Ovary (tissue), 9 donors: ENCODE results near the gene ABHD16A. TPM values are rescaled to one million over a fixed set of nuclear protein-coding genes. Genes with fewer than 3 reads are reported as not detected.

Source experiments
- DNase-seq, 5 donors: peaks; one replicate each; pipeline ENCODE4 v3.0.0-alpha.2; 2019 to 2020
- H3K27ac ChIP-seq, 2 donors: fragments of 200-600 bp; one replicate each; pipeline versions ENCODE4 v1.5.1 to v1.8.0; 2019 to 2022
- H3K27me3 ChIP-seq: fragments of 200-600 bp; one replicate; pipeline ENCODE4 v1.8.0; 2022
- H3K36me3 ChIP-seq: fragments of 200-600 bp; sonication (generic); one replicate; pipeline ENCODE4 v1.5.1; 2019
- H3K4me1 ChIP-seq: one replicate; pipeline ENCODE4 v1.8.1; 2013; ENCODE audit warnings: mild to moderate bottlenecking, moderate library complexity; ENCODE audit not compliant: insufficient read depth
- H3K4me3 ChIP-seq: fragments of 200-600 bp; sonication (generic); one replicate; pipeline ENCODE4 v1.5.1; 2017
- H3K9me3 ChIP-seq, 2 donors: fragments of 200-600 bp in 1 of 2; sonication (generic) in 1 of 2; one replicate each; pipeline versions ENCODE4 v1.5.1 to v1.8.1; 2013 to 2019; ENCODE audit warnings: mild to moderate bottlenecking in 1 of 2, moderate library complexity in 1 of 2
- EP300 ChIP-seq: sonication (generic); formaldehyde crosslinking; IDR thresholded peaks from one replicate; pipeline ENCODE4 v1.6.1; 2017; ENCODE audit warnings: antibody characterized with exemption
- POLR2A ChIP-seq: fragments of 450-650 bp; IDR thresholded peaks from one replicate; pipeline ENCODE4 v1.6.1; 2017; ENCODE audit warnings: antibody characterized with exemption, mild to moderate bottlenecking, moderate library complexity
- WGBS, 3 donors: extraction: QIAGEN DNeasy Blood & Tissue Kit in 1 of 3; methylation state at CpG; one replicate each; pipeline versions ENCODE4 v1.1.5 to v1.1.7; 2013 to 2017; 5-methylcytosine and 5-hydroxymethylcytosine counted together
- intact Hi-C, 4 donors: fragments of 100-400 bp; cut with DNase I; formaldehyde crosslinking; loops; one replicate each; pipeline versions ENCODE4 v1.11.0 to v1.15.1; 2022 to 2023
- polyA plus RNA-seq, 2 donors: library from polyadenylated mRNA; stranded (reverse); fragments of 200-250 nt in 1 of 2; fragments of 350-450 nt in 1 of 2; fragmentation: Illumina TruSeq in 1 of 2; extraction: RNeasy Lipid Tissue Mini Kit (QIAGEN cat#74804) in 1 of 2; gene quantifications; one replicate each; pipeline ENCODE4 v1.2.3, GENCODE V29; 2013 to 2014
- total RNA-seq, 7 donors: library from RNA; depleted of rRNA in 2 of 7; stranded (reverse); fragments of >200 nt in 2 of 7; fragmentation: NEBNext Ultra II Directional in 3 of 7; extraction: Animal tissue kit (Norgen Biotek cat#: 25700) in 3 of 7; gene quantifications; one replicate each; pipeline versions ENCODE4 v1.1.0 to v1.2.4, GENCODE V29; 2016 to 2023
- TF ChIP-seq, protein P1 (sequence below), 3 donors: fragments of 450-650 bp in 2 of 3; fragments of 200-600 bp in 1 of 3; IDR thresholded peaks; one replicate each; pipeline versions ENCODE4 v1.5.1 to v1.8.0; 2016 to 2022; ENCODE audit warnings: antibody characterized with exemption in 3 of 3, mild to moderate bottlenecking in 1 of 3
- donor health status: DM: no; HTN: no; CAD: no; lungs with moderate emphysema.
- donor health status: DM: no; HTN: no; CAD: no.
- donor health status: Bipolar disorder and iron deficiency.
- donor health status: DM: yes; HTN: yes; CAD: no.
- donor health status: DM: no; HTN: no; CAD: no.
- donor health status: DM: yes; HTN: yes; CAD: no.

ABHD16A gene
- total and polyA plus RNA-seq, 9 donors, result 25.4 to 60.4 (median 36.7) TPM

DNA sequence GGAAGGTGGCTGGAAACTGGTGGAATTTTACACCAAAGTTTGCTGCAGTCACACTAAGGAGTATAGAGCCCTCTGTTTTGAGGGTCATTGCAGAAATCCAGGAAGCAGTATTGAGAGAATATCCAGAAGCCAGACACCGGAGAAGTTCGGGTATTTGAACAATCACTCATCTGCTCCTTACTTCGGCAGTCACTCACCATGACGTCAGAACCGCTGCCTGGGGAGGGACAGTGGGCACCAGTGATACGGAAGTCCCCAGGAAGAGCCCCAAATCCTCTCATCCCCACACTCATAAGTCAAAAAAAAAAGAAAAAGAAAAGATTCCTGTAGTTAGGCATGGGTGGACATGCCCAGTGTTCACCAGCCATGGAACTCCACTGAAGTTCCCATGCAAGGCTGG lies 26.2 kb downstream of the ABHD16A start:
- Histone ChIP-seq H3K4me1 (peaks cover 2% of the 10 kb centered on the region), H3K27ac (no peak overlapping the region), H3K4me3 (no peak overlapping the region), H3K36me3 (no peaks in the 10 kb centered on the region), H3K27me3 (no peaks in the 10 kb centered on the region), H3K9me3 (no peaks in the 10 kb centered on the region)
- DNase-seq, result no peak
- WGBS, 3 donors, result 58 to 69% (median 69%) methylated on average over 6 of the region's 6 CpGs
- TF ChIP-seq, protein P1, sequence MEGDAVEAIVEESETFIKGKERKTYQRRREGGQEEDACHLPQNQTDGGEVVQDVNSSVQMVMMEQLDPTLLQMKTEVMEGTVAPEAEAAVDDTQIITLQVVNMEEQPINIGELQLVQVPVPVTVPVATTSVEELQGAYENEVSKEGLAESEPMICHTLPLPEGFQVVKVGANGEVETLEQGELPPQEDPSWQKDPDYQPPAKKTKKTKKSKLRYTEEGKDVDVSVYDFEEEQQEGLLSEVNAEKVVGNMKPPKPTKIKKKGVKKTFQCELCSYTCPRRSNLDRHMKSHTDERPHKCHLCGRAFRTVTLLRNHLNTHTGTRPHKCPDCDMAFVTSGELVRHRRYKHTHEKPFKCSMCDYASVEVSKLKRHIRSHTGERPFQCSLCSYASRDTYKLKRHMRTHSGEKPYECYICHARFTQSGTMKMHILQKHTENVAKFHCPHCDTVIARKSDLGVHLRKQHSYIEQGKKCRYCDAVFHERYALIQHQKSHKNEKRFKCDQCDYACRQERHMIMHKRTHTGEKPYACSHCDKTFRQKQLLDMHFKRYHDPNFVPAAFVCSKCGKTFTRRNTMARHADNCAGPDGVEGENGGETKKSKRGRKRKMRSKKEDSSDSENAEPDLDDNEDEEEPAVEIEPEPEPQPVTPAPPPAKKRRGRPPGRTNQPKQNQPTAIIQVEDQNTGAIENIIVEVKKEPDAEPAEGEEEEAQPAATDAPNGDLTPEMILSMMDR (IDR thresholded peaks at IDR 0.05), result no peak
- TF ChIP-seq POLR2A (no peak), EP300 (no peak)
- intact Hi-C loops, result loop anchor here in 1 of 4 donors (10.0 kb wide), 1 partner anchor 288 kb away; no protein-coding TSS in a partner anchor

DNA sequence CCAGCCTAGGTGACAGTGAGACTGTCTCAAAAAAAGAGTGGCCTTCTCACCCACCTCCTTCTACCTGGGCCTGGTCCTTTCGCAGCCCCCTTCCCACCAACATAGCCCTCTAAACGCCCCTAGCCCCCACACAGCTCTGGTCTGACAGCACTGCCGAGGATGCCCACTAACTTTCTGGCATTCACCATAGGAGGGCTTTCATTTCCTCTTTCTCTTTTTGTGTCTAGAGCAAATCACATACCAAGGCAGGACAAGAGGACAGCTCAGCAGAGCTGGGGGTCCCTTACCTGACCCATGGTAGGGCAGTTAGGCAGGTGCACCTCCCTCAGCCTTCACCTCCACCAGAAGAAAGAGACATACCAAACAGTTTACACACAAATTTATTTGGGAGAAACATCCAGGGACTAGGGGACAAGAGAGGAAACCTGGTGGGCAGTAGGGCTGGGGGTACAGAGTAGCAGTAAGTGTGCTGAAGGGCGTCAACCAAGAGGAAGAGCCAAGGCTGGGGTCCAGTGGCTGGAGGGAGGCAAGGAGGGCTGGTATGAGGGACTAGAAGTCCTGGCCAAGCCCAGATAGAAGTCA lies 26.7 kb downstream of the ABHD16A start:
- WGBS, 3 donors, result 80 to 85% (median 84%) methylated on average over 4 of the region's 4 CpGs
- H3K9me3 ChIP-seq, result no peaks in the 10 kb centered on the region
- no peak overlapping the region for H3K27ac ChIP-seq
- H3K36me3 ChIP-seq, result no peaks in the 10 kb centered on the region
- no peak for TF ChIP-seq EP300
- TF ChIP-seq POLR2A, result no peak
- TF ChIP-seq, protein P1 (IDR thresholded peaks at IDR 0.05), result no peak
- intact Hi-C loops, result loop anchor here in 1 of 4 donors (10.0 kb wide), 1 partner anchor 288 kb away; no protein-coding TSS in a partner anchor
- H3K27me3 ChIP-seq, result no peaks in the 10 kb centered on the region
- peaks cover under 1% of the 10 kb centered on the region for H3K4me1 ChIP-seq
- no peak for DNase-seq
- H3K4me3 ChIP-seq, result no peak overlapping the region

DNA sequence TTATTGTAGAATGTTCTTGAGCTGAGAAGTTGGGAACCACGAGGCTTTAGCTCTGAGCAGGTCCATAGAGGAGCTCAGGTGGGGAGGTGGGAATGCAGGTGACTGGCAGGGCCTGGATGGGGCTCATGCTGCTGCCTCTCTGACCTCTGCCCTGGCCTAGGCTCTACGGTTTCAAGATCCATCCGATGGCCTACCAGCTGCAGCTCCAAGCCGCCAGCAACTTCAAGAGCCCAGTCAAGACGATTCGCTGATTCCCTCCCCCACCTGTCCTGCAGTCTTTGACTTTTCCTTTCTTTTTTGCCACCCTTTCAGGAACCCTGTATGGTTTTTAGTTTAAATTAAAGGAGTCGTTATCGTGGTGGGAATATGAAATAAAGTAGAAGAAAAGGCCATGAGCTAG lies 33.4 kb downstream of the ABHD16A start, which contains the start of gene LY6G5B:
Gene LY6G5B, plus strand, starts transcription at position 301 of the 400 bp plus-strand sequence. CDS start 975 bp downstream, outside the sequence.
- DNase-seq, result no peak
- Histone ChIP-seq H3K36me3 (no peaks in the 10 kb centered on the region), H3K27me3 (no peaks in the 10 kb centered on the region), H3K4me1 (peaks cover 2% of the 10 kb centered on the region), H3K9me3 (no peaks in the 10 kb centered on the region), H3K4me3 (no peak within 1 kb of the TSS), H3K27ac (no peak within 1 kb of the TSS)
- 69 to 80% (median 71%) methylated on average over 8 of the region's 8 CpGs for WGBS, 3 donors
- intact Hi-C loops, result loop anchor here in 2 of 4 donors (5.0 to 10.0 kb wide), 3 partner anchors 58 to 295 kb away; partner anchors contain the start of gene DDAH2 (in 1 of the 2)
- TF ChIP-seq, protein P1 (IDR thresholded peaks at IDR 0.05), result no peak
- TF ChIP-seq POLR2A (no peak), EP300 (no peak)

DNA sequence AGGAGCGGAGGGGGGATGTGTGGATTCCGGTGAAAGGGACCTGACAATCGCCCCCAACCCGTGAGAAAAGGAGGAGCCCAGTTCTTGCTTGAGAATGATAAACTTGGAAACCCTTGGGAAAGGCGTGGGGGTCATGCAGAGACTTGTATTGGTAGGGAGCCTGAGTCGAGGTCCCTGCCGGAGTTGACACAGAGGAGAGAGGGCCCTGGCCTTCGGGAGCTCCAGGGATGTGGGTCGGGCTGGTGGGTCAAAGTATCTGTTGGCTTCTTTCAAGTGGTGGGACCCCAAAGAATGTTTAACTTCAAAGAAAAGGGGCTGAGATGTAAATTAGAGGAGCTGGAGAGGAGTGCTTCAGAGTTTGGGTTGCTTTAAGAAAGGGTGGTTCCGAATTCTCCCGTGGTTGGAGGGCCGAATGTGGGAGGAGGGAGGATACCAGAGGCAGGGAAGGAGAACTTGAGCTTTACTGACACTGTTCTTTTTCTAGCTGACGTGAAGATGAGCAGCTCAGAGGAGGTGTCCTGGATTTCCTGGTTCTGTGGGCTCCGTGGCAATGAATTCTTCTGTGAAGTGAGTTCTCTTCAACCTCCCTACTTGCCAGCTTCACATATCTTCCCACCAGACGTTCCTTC lies 36.7 kb downstream of the ABHD16A start:
- intact Hi-C loops, result loop anchor here in 1 of 4 donors (5.0 kb wide), 2 partner anchors 61 to 166 kb away; partner anchors contain the start of gene DDAH2
- Histone ChIP-seq H3K9me3 (no peaks in the 10 kb centered on the region), H3K27ac (peak overlapping the region; percentile 85 to 90), H3K27me3 (no peaks in the 10 kb centered on the region), H3K4me1 (peaks cover 13% of the 10 kb centered on the region), H3K4me3 (peak overlapping the region; percentile 78), H3K36me3 (no peaks in the 10 kb centered on the region)
- no peak for DNase-seq
- WGBS, 3 donors, result 1 to 3% (median 1%) methylated on average over 15 of the region's 15 CpGs
- no peak for TF ChIP-seq EP300
- TF ChIP-seq POLR2A, result no peak
- TF ChIP-seq, protein P1 (IDR thresholded peaks at IDR 0.05), result no peak
